HG02840 (cell line): ENCODE results near the gene ETV4.

Experiments
- ATAC-seq: cut with Tn5 transposase; IDR thresholded peaks from one replicate; pipeline ENCODE4 v1.9.1; 2021; ENCODE audit warnings: mild to moderate bottlenecking, moderate library complexity, moderate number of reproducible peaks; ENCODE audit not compliant: unreplicated experiment, low FRiP score

The ETV4 gene

GRCh38 chr17:43546319-43547188 is at the start of gene ETV4:
Gene ETV4 (minus strand): TSS chr17:43546340. CDS start chr17:43545617, 723 bp downstream.
- peak; percentile 77 for ATAC-seq

GRCh38 chr17:43595466-43595865 is 49.3 kb upstream of the ETV4 start:
- ATAC-seq = no peak

- ATAC-seq = no peak
These were observed 45.8 kb upstream of the ETV4 start for GRCh38 chr17:43591779-43592562.

- no peak for ATAC-seq
These were observed 44.9 kb upstream of the ETV4 start for GRCh38 chr17:43591001-43591400.

GRCh38 chr17:43588664-43589435 is 42.7 kb upstream of the ETV4 start:
- ATAC-seq = no peak

- ATAC-seq = no peak
These were observed 42.0 kb upstream of the ETV4 start for GRCh38 chr17:43588121-43588520.

- no peak for ATAC-seq
These were observed 41.5 kb upstream of the ETV4 start for GRCh38 chr17:43587647-43588046.

- ATAC-seq = no peak
These were observed 38.5 kb upstream of the ETV4 start for GRCh38 chr17:43584666-43585102.

- no peak for ATAC-seq
These were observed 37.2 kb upstream of the ETV4 start for GRCh38 chr17:43583332-43583731.

GRCh38 chr17:43581613-43582012 is 35.5 kb upstream of the ETV4 start:
- no peak for ATAC-seq

- no peak for ATAC-seq
These were observed 35.0 kb upstream of the ETV4 start for GRCh38 chr17:43581130-43581529.

- ATAC-seq = no peak
These were observed 33.5 kb upstream of the ETV4 start for GRCh38 chr17:43579566-43580140.

GRCh38 chr17:43578699-43579565 is 32.8 kb upstream of the ETV4 start:
- ATAC-seq = no peak

GRCh38 chr17:43578404-43578698 is 32.2 kb upstream of the ETV4 start:
- ATAC-seq = no peak

- ATAC-seq = no peak
These were observed 31.7 kb upstream of the ETV4 start for GRCh38 chr17:43577664-43578403.

- no peak for ATAC-seq
These were observed 30.6 kb upstream of the ETV4 start for GRCh38 chr17:43576563-43577229.

GRCh38 chr17:43574896-43575525 is 28.9 kb upstream of the ETV4 start:
- no peak for ATAC-seq

- ATAC-seq = no peak
These were observed 28.2 kb upstream of the ETV4 start for GRCh38 chr17:43574348-43574747.
